ENCODE data around the gene PLEKHG4B.

The PLEKHG4B gene

GRCh38 chr5:139579-140442 lies 47.8 kb downstream of the PLEKHG4B start:
- no peak for DNase-seq

DNA sequence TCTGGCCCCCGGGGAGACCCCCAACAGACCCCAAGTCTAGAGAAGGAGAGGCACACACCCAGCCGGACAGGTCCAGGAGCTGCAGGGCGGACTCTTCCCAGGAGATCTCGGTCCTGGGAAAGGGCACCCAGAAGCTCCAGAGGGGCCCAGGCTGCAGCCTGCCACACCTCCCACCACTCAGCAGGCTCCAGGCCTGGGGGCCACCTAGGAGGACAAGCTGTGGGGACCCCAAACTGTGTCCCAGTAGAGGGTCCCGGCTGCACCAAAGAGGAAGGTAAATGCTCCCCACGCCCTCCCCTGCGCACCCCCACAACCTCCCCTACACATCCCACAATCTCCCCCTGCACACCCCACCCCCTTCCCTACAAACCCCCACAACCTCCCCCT lies 48.5 kb downstream of the PLEKHG4B start:
- no peak for DNase-seq

DNA sequence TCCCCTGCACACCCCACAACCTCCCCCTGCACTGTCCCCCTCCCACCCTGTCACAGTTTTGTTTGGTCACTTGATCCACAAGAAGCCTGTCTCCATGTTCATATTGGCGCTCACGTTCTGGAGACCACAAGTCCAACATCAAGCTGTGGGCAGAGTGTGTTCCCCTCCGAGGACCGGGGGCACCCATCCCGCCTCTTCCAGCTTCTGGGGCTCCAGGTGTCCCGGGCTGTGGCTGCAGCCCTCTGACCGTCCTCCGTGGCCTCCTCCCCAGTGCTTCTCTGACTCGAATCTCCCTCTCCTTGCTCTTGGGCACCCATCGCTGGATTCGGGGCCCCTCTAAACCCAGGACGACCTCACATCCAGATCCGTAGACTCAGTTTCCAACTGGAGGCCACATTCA lies 49.2 kb downstream of the PLEKHG4B start:
- no peak for DNase-seq

- no peak for DNase-seq
Measured at GRCh38 chr5:141761-142160, 49.8 kb downstream of the PLEKHG4B start.

DNA sequence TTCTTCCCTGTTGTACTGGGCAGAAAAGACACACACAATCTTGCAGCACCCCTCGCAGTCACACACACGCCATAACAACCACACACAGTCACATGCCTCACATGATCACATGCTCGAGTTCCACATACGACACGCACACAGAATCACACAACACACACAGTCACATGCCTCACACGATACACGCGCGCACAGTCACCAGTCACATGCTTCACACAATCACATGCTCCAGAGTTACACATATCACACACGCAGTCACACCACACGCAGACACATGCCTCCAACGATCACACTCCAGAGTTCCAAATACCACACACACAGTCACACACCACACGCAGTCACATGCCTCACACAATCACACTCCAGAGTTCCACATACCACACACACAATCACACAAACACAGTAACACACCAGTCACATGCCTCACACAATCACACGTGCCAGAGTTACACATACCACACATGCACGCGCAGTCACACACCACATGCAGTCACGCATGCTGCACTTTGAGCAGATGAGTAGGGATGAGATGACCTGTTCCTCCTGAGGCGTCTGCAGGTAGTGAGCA lies 50.4 kb downstream of the PLEKHG4B start:
- no peak for DNase-seq

- DNase-seq = no peak
Measured at GRCh38 chr5:143041-143440, 51.1 kb downstream of the PLEKHG4B start.

DNA sequence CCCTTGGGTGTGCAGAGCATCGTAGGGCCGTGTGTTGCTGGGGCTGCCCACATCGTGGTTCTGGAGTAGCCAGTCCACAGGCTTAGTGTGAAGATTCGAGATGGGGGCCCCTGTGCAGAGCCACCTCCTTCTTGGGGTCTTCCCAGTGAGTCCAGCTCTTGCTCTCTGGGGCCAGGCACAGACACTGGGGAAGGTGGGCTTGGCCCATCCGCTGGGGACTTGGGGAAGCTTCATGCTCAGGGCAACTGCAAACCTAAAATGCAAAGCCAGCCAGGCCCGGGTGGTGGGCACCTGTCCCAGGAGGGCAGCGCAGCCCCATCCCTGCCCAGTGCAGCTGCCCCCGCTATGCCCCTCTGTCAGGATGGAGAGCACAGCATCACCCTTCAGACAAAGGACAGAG lies 53.0 kb downstream of the PLEKHG4B start:
- DNase-seq = no peak

DNA sequence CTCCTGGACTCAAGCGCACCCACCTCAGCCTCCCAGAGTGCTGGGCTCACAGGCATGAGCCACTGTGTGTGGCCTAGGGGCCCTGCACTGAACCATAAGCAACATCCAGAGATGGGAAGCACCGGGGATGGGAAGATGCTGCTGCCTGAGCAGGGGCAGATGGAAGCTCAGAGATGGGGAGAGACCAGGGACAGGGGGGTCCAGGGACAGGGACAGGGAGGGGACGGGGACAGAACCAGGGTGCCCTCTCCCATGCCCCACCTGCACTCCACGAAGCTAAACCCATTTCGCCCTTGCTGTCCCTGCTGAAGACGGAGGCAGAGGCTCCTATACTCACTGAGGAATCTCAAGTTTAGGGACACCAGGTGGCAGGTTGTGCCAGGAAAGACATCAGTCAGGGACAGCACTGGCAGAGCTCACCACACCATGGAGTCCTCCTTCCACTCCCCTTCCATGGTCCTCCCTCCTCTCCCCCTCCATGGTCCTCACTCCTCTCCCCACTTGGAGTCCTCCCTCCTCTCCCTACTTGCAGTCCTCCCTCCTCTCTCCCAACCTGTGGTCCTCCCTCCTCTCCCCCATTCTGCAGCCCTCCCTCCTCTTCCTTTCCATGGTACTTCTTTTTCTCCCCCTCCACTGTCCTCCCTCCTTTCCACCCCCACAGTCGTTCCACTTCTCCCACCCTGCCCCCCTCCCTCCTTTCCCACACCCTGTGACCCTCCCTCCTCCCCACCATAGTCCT lies 53.8 kb downstream of the PLEKHG4B start:
- no peak for DNase-seq

DNA sequence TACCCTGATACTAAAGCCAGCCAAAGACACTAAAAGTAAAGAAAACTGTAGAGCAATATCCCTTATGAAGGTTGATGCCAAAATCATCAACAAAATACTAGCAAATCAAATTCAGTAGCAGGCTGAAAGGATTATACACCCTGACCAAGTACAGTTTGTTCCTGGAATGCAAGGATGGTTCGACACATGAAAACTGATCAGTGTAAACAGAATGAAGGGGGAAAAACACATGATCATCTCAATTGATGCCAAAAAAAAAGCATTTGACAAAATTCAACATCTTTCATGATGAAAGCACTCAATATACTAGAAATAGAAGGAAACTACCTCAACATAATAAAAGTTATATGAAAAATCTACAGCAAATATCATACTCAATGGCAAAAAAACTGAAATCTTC lies 55.8 kb downstream of the PLEKHG4B start:
- no peak for DNase-seq

GRCh38 chr5:149745-150485 lies 57.9 kb downstream of the PLEKHG4B start:
- DNase-seq = no peak

- DNase-seq = no peak
Measured at GRCh38 chr5:150746-151145, 58.8 kb downstream of the PLEKHG4B start.

DNA sequence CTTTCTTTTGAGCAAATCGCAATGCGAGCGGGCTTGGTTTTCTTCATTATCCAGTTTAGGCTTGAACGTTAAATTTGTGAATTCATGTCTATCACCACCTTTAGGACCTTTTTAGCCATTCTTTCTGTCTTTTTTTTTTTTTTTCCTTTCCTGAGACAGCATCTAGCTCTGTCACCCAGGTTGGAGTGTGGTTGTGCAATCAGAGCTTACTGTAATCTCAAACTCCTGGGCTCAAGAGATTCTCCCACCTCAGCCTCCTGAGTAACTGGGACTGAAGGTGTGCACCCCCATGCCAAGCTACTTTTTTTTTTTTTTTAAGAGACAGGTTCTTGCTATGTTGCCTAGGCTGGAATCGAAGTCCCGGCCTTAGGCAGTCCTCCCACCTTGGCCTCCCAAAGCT lies 60.1 kb downstream of the PLEKHG4B start:
- no peak for DNase-seq

DNA sequence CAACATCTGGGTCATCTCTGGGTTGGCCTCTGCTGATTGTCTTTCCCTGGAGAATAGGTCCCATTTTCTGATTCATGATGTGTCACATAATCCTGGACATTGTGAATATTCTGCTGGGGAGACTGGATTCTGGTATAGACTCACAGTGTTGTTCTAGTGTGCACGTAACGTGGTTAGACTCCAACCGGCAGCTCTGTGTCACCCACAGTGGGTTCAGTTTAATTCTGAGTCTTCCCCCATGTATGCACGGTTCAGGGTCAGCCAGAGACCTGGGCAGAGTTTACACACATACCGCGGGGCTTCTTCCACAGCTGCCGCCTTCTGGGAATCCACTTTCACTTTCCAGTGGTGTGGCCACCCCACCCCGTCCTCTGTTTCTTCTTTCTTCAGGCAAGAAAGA lies 61.3 kb downstream of the PLEKHG4B start:
- DNase-seq = no peak

DNA sequence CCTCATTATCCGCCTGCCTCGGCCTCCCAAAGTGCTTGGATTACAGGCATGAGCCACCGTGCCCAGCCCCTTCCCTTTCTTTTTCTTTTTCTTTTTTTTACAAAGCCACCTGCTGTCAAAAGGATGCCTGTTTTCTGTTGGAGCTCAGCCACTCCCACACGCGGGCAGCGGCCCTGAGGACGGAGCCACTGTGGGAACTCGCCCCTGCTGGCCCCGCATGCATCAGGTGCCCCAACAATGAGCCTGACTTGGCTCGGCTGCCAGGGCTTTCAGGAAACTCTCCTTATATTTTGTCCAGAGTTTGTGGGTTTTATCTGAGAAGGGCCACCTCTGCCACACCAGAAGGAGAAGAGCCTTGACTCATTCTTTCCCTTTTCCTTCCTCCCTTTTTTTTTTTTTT lies 62.3 kb downstream of the PLEKHG4B start:
- no peak for DNase-seq

DNA sequence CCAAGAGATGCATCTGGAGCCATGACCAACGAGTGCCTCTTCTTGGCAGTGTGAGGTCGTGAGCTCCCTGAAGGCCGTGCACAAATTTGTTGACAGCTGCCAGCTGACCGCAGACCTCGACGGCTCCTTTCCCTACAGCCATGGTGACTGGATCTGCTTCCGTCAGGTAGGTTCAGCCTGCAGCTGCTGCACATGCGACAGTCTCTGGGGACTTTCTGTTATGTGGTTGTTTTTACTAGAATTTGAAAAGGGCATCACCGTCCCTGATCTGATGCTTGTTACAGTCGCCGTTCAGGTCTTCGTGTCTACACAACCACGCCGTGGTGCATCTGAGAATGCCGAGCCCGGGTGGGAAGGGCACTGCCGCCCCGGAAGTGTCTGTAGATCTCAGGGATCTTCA lies 62.9 kb downstream of the PLEKHG4B start:
- no peak for DNase-seq

GRCh38 chr5:155651-156410 lies 63.9 kb downstream of the PLEKHG4B start:
- DNase-seq = no peak

- no peak for DNase-seq
Measured at GRCh38 chr5:156411-157072, 64.6 kb downstream of the PLEKHG4B start.

- DNase-seq = no peak
Measured at GRCh38 chr5:157126-157715, 65.3 kb downstream of the PLEKHG4B start.

DNA sequence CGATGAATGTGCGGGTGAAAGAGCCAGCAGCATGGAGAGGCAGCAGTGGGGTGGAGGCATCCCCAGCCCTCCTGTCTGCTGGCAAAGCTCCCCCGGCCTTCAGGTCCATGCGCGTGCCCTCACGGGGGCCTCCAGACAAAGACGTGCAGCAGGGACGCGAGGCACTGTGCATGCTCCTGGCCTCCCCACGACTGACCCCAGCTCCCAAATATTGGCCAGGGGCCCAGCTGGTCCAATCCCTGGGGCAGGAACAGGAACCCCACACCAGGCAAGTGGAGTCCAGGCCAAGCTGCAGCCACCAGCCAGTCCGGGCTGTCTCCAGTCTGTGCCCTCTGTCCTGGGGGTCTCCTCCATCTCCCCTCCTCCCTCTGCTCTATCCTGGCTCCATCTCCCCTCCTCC lies 65.8 kb downstream of the PLEKHG4B start:
- no peak for DNase-seq

- DNase-seq = no peak
Measured at GRCh38 chr5:158807-159447, 67.0 kb downstream of the PLEKHG4B start.
